HG02884 (cell line): ENCODE measurements around the gene ATP8B2.

ENCODE experiments used
- ATAC-seq: cut with Tn5 transposase; IDR thresholded peaks from one replicate; pipeline ENCODE4 v1.9.1; 2021; ENCODE audit warnings: mild to moderate bottlenecking, moderate library complexity; ENCODE audit not compliant: unreplicated experiment

ATP8B2 gene

DNA sequence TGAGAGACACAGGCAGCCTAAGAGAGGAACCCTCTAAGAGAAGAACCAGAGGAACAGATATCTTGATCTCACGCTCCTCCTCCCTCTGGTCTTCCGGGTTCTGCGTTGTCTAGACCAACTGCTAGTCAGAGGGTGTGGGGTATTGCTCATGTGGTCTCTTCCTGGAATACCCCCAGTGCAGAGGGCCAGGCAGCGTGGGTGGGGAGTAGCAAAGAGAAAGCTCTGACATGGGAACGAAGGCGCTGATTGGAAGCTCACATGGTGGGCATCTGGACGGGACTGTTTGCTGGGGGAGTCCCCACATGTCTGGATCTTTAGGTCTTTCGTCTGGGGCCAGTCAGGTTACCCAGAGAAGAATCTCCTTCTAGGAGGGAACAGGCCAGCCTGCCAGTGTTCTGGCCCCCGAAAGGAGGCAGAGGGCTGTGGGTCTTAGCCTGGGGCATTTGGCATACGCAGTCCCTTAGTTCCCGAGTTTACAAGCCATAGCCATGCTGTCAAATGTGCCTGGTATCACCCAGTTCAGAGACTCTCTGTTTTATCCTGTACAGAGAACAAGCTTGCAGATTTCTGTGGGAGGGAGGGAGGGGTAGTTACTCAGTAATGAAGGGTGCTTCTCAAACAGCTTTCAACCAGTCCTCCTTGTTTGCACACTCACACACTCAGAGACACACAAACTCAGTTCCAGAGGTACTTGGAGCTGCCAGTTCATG lies 61.5 kb downstream of the ATP8B2 start:
- no peak for ATAC-seq

- no peak for ATAC-seq
Measured at GRCh38 chr1:154391086-154391770, 65.9 kb downstream of the ATP8B2 start.

- no peak for ATAC-seq
Measured at GRCh38 chr1:154398141-154398540, 72.8 kb downstream of the ATP8B2 start.

DNA sequence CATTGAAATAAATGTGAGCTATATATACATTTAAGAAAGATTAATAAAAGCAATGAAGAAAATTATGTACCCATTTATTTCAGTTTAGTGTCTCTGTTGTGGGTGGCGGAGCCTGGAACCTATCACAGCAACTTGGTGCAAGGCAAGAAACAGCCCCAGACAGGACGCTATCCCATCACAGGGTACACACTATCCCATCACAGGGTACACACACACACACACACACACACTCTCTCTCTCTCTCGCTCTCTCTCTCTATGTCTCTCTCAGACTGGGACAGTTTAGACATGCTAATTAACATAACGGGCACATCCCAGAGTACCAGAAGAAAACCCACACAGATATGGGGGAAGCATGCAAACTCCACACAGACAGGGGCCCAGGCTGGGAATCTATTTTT lies 73.4 kb downstream of the ATP8B2 start:
- ATAC-seq: no peak

- ATAC-seq: no peak
Measured at GRCh38 chr1:154400381-154400801, 75.1 kb downstream of the ATP8B2 start.
